Esophagus squamous epithelium (tissue), 4 donors: ENCODE results near the gene MT1M.

Source experiments
- POLR2A ChIP-seq, 4 donors: fragments of 450-650 bp; IDR thresholded peaks; one replicate each; pipeline ENCODE4 v1.6.1; 2017; ENCODE audit warnings: antibody characterized with exemption in 4 of 4, mild to moderate bottlenecking in 4 of 4, moderate library complexity in 3 of 4
- TF ChIP-seq, protein P1 (sequence below), 6 experiments: fragments of 450-650 bp in 4 of 6; fragments of 200-600 bp in 2 of 6; sonication (generic) in 2 of 6; IDR thresholded peaks; one replicate each; pipeline ENCODE4 v1.5.1; 2016 to 2019; ENCODE audit warnings: antibody characterized with exemption in 6 of 6, mild to moderate bottlenecking in 4 of 6, moderate library complexity in 4 of 6

DNA sequence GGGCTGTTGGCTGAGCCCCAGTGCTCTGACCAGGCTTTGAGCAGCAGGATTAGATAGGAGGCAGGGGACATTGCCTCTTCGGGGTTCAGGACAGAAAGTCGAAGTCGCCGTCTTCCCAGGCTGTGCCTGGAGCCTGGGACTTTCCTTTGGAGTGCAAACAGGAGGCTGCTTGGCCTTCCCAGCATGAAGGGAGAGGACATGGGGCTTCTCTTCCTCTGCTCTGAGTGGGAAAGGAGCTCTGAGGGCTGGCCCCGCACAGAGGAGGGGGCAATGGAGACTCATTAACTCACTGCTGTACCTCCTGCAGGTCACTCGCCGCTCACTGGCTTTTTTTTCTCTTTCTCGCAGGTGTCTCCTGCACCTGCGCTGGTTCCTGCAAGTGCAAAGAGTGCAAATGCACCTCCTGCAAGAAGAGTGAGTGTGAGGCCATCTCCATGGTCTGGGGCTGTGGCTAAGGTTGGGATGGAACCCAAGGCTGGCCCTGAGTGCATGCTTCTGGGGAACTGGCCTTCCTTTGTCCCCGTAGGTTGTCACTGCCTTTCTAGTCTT, 25.9 kb downstream of the MT1M start:
- TF ChIP-seq, protein P1, sequence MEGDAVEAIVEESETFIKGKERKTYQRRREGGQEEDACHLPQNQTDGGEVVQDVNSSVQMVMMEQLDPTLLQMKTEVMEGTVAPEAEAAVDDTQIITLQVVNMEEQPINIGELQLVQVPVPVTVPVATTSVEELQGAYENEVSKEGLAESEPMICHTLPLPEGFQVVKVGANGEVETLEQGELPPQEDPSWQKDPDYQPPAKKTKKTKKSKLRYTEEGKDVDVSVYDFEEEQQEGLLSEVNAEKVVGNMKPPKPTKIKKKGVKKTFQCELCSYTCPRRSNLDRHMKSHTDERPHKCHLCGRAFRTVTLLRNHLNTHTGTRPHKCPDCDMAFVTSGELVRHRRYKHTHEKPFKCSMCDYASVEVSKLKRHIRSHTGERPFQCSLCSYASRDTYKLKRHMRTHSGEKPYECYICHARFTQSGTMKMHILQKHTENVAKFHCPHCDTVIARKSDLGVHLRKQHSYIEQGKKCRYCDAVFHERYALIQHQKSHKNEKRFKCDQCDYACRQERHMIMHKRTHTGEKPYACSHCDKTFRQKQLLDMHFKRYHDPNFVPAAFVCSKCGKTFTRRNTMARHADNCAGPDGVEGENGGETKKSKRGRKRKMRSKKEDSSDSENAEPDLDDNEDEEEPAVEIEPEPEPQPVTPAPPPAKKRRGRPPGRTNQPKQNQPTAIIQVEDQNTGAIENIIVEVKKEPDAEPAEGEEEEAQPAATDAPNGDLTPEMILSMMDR (IDR thresholded peaks at IDR 0.05): no peak
- no peak for TF ChIP-seq POLR2A (IDR thresholded peaks at IDR 0.05)
